Stomach (tissue), 9 donors: ENCODE measurements around the gene PRKG1. TPM values are rescaled to one million over a fixed set of nuclear protein-coding genes. Genes with fewer than 3 reads are reported as not detected.

Experiments
- DNase-seq, 2 donors: peaks; one replicate each; pipeline versions ENCODE4 v3.0.0 to v3.0.0-alpha.2; 2013 to 2019
- H3K27ac ChIP-seq, 5 donors: fragments of 200-600 bp in 4 of 5; sonication (generic) in 4 of 5; one replicate each; pipeline ENCODE4 v1.5.1; 2013 to 2019; ENCODE audit warnings: mild to moderate bottlenecking in 1 of 5, moderate library complexity in 1 of 5
- H3K27me3 ChIP-seq, 3 donors: fragments of 200-600 bp; sonication (generic); one replicate each; pipeline ENCODE4 v1.5.1; 2017 to 2019; ENCODE audit warnings: mixed run types in 1 of 3
- H3K36me3 ChIP-seq, 4 donors: fragments of 200-600 bp; sonication (generic); 1 replicate in 3 of 4; 2 replicates in 1 of 4; pipeline ENCODE4 v1.5.1; 2016 to 2019
- H3K4me1 ChIP-seq, 4 donors: fragments of 200-600 bp; sonication (generic); one replicate each; pipeline ENCODE4 v1.5.1; 2016 to 2019
- H3K4me3 ChIP-seq, 4 donors: fragments of 200-600 bp; sonication (generic) in 3 of 4; one replicate each; pipeline ENCODE4 v1.5.1; 2016 to 2019; ENCODE audit warnings: mild to moderate bottlenecking in 1 of 4
- H3K9me3 ChIP-seq, 4 donors: fragments of 200-600 bp; sonication (generic); one replicate each; pipeline ENCODE4 v1.5.1; 2016 to 2019
- CTCF ChIP-seq, 7 experiments: fragments of 450-650 bp in 4 of 7; fragments of 200-600 bp in 3 of 7; sonication (generic) in 3 of 7; IDR thresholded peaks; one replicate each; pipeline ENCODE4 v1.5.1; 2016 to 2019; ENCODE audit warnings: antibody characterized with exemption in 7 of 7, control low read depth in 2 of 7, mild to moderate bottlenecking in 1 of 7
- EP300 ChIP-seq: sonication (generic); formaldehyde crosslinking; IDR thresholded peaks from one replicate; pipeline ENCODE4 v1.6.1; 2017; ENCODE audit warnings: antibody characterized with exemption
- POLR2A ChIP-seq, 4 donors: fragments of 450-650 bp; IDR thresholded peaks; one replicate each; pipeline ENCODE4 v1.6.1; 2016; ENCODE audit warnings: antibody characterized with exemption in 4 of 4, control low read depth in 2 of 4, mild to moderate bottlenecking in 1 of 4, moderate library complexity in 1 of 4
- POLR2AphosphoS5 ChIP-seq, 3 donors: sonication (generic); formaldehyde crosslinking; IDR thresholded peaks; one replicate each; pipeline ENCODE4 v1.6.1; 2016; ENCODE audit warnings: antibody characterized with exemption in 3 of 3
- WGBS, 5 donors: extraction: QIAGEN DNeasy Blood & Tissue Kit in 3 of 5; methylation state at CpG; one replicate each; pipeline versions ENCODE4 v1.1.5 to v1.1.7; 2013 to 2018; 5-methylcytosine and 5-hydroxymethylcytosine counted together
- intact Hi-C: fragments of 100-400 bp; cut with DNase I; formaldehyde crosslinking; loops from one replicate; pipeline ENCODE4 v1.15.1; 2023; ENCODE audit warnings: low total_unique reads
- polyA plus RNA-seq, 3 donors: library from polyadenylated mRNA; stranded (reverse); fragments of 200-250 nt; gene quantifications; one replicate each; pipeline ENCODE4 v1.2.3, GENCODE V29; 2013
- total RNA-seq, 5 donors: library from RNA; depleted of rRNA; stranded (reverse); fragments of >200 nt; gene quantifications; one replicate each; pipeline versions ENCODE4 v1.1.0 to v1.2.3, GENCODE V29; 2014 to 2016
- donor health status: healthy with polysubstance abuse.
- donor health status: Bipolar disorder and iron deficiency.
- donor health status: healthy.

The PRKG1 gene
- total and polyA plus RNA-seq, 8 donors: 1.5 to 89.2 (median 14.3) TPM

- Histone ChIP-seq H3K27ac (no peak overlapping the region), H3K36me3 (no peaks in the 10 kb centered on the region), H3K27me3 (no peaks in the 10 kb centered on the region), H3K4me3 (no peak overlapping the region), H3K4me1 (no peaks in the 10 kb centered on the region), H3K9me3 (peaks cover 0 to 6% (median 0%) of the 10 kb centered on the region in 4 donors)
- DNase-seq: no peak
- WGBS, 5 donors: 88 to 96% (median 90%) methylated on average over 4 of the region's 4 CpGs
- intact Hi-C loops: no loop called here
- TF ChIP-seq CTCF (IDR thresholded peaks at IDR 0.05): no peak
- TF ChIP-seq EP300: no peak
- no peak for TF ChIP-seq POLR2A (IDR thresholded peaks at IDR 0.05)
- TF ChIP-seq POLR2AphosphoS5 (IDR thresholded peaks at IDR 0.05): no peak
These were observed 274.3 kb downstream of the PRKG1 start for GRCh38 chr10:51348622-51349021.

- H3K27ac ChIP-seq: no peak overlapping the region
- no peaks in the 10 kb centered on the region for H3K4me1 ChIP-seq
- no peak for DNase-seq
- TF ChIP-seq POLR2A (IDR thresholded peaks at IDR 0.05): no peak
- no peak for TF ChIP-seq EP300
- no peak for TF ChIP-seq POLR2AphosphoS5 (IDR thresholded peaks at IDR 0.05)
- TF ChIP-seq CTCF (IDR thresholded peaks at IDR 0.05): no peak
- no peaks in the 10 kb centered on the region for H3K27me3 ChIP-seq
- peaks cover 0 to under 1% (median 0%) of the 10 kb centered on the region in 4 donors for H3K9me3 ChIP-seq
- WGBS, 5 donors: 82 to 95% (median 88%) methylated on average over 2 of the region's 2 CpGs
- H3K4me3 ChIP-seq: no peak overlapping the region
- H3K36me3 ChIP-seq: no peaks in the 10 kb centered on the region
- intact Hi-C loops: no loop called here
These were observed 282.9 kb downstream of the PRKG1 start for GRCh38 chr10:51357170-51357569.

- Histone ChIP-seq H3K27ac (no peak overlapping the region), H3K9me3 (no peaks in the 10 kb centered on the region), H3K36me3 (no peaks in the 10 kb centered on the region), H3K4me3 (no peak overlapping the region), H3K4me1 (no peaks in the 10 kb centered on the region), H3K27me3 (no peaks in the 10 kb centered on the region)
- no peak for DNase-seq
- intact Hi-C loops: no loop called here
- TF ChIP-seq POLR2A (IDR thresholded peaks at IDR 0.05): no peak
- no peak for TF ChIP-seq POLR2AphosphoS5 (IDR thresholded peaks at IDR 0.05)
- no peak for TF ChIP-seq EP300
- no peak for TF ChIP-seq CTCF (IDR thresholded peaks at IDR 0.05)
These were observed 283.9 kb downstream of the PRKG1 start for GRCh38 chr10:51358227-51358626.

GRCh38 chr10:51363415-51363814, 289.1 kb downstream of the PRKG1 start:
- WGBS, 5 donors: 73 to 80% (median 76%) methylated on average over 4 of the region's 4 CpGs
- intact Hi-C loops: no loop called here
- Histone ChIP-seq H3K4me3 (no peak overlapping the region), H3K36me3 (no peaks in the 10 kb centered on the region), H3K27me3 (no peaks in the 10 kb centered on the region), H3K4me1 (peaks cover 0 to 6% (median 0%) of the 10 kb centered on the region in 4 donors), H3K9me3 (no peaks in the 10 kb centered on the region), H3K27ac (no peak overlapping the region)
- TF ChIP-seq POLR2A (IDR thresholded peaks at IDR 0.05) (no peak), CTCF (IDR thresholded peaks at IDR 0.05) (no peak), EP300 (no peak), POLR2AphosphoS5 (IDR thresholded peaks at IDR 0.05) (no peak)
- DNase-seq: no peak
